Measurements from ENCODE around the gene MED16.

Gene MED16

GRCh38 chr19:835210-835810, 57.7 kb downstream of the MED16 start:
- TF ChIP-seq, protein P1, sequence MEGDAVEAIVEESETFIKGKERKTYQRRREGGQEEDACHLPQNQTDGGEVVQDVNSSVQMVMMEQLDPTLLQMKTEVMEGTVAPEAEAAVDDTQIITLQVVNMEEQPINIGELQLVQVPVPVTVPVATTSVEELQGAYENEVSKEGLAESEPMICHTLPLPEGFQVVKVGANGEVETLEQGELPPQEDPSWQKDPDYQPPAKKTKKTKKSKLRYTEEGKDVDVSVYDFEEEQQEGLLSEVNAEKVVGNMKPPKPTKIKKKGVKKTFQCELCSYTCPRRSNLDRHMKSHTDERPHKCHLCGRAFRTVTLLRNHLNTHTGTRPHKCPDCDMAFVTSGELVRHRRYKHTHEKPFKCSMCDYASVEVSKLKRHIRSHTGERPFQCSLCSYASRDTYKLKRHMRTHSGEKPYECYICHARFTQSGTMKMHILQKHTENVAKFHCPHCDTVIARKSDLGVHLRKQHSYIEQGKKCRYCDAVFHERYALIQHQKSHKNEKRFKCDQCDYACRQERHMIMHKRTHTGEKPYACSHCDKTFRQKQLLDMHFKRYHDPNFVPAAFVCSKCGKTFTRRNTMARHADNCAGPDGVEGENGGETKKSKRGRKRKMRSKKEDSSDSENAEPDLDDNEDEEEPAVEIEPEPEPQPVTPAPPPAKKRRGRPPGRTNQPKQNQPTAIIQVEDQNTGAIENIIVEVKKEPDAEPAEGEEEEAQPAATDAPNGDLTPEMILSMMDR (IDR thresholded peaks at IDR 0.05): no peak
- Histone ChIP-seq H3K27ac (no peak overlapping the region), H3K4me3 (no peak overlapping the region)
- DNase-seq (ENCODE audit: low spot score): no peak

DNA sequence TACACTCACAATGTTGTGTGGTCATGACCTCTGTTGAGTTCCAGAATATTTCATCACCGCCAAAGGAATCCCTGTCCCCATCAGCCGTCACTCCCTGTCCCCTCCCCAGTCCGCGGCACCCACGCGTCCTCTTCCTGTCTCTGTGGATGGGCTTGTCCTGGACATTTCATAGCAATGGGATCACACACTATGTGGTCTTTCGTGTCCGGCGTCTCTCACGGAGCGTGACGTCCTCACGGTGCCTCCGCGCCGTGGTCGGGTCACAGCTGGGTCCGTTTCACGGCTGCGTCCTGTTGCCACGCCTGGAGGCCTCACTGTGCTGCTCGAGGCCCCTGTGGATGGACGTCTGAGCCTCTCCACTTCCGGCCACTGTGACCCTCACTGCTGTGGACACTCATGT, 58.8 kb downstream of the MED16 start:
- DNase-seq (ENCODE audit: low spot score): no peak
- Histone ChIP-seq H3K27ac (no peak overlapping the region), H3K4me3 (no peak overlapping the region)
- TF ChIP-seq, protein P1 (IDR thresholded peaks at IDR 0.05): no peak

DNA sequence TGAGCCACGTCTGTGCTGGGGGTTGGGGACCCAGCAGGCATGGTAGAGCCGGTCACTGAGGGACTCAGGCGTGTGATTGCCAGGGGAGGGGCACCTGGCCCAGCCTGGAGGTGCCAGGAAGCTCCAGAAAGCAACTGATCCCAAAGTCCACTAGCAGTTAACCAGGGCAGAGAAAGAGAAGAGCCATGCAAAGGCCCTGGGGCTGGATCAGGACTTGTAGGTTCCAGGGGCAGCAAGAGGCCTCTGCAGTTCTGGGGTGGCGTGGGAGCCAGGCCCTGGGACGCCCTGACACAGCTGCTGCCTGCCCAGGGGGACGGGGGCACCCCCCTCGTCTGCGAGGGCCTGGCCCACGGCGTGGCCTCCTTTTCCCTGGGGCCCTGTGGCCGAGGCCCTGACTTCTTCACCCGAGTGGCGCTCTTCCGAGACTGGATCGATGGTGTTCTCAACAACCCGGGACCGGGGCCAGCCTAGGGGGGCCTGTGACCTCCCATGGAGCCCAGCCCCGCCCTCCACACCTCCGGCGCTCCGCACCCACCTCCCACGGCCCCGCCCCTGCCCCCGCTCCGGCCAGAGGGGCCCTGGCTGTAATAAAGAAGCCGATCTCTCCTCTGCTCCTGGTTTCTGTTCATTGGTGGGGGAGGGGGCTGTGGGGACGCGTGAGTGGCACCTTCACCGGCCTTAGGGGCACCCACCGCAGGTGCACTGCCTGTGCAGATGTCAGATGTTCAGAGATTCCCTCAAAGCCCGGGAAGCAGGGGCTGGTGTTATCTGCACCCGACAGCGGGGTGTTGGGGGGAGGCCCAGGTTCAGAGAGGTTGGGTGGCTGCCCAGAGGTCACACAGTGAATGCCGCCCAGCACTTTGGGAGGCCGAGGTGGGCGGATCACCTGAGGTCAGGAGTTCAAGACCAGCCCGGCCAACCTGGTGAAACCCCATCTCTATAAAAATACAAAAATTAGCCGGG, 61.3 kb downstream of the MED16 start:
- TF ChIP-seq, protein P1 (IDR thresholded peaks at IDR 0.05): no peak
- DNase-seq (ENCODE audit: low spot score): no peak
- no peak overlapping the region for H3K27ac ChIP-seq
- H3K4me3 ChIP-seq: no peak overlapping the region

DNA sequence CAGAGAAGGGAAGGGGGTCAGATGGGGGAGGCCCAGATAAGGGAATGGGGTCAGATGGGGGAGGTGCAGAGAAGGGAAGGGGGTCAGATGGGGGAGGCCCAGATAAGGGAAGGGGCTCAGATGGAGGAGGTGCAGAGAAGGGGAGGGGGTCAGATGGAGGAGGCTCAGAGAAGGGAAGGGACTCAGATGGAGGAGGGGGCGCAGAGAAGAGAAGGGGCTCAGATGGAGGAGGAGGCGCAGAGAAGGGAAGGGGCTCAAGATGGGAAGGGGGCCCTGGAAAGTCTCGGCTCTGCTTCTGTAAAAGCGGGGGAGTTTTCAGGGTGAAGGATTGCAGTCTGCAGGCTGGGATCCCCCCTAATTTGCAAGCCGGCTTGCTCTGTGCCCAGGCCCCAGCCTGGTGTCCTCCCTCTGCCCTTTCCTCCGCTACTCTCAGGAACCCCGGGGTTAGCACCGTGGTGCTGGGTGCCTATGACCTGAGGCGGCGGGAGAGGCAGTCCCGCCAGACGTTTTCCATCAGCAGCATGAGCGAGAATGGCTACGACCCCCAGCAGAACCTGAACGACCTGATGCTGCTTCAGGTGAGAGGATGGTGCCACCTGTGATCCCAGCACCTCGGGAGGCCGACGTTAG, 63.7 kb downstream of the MED16 start:
- no peak for DNase-seq (ENCODE audit: low spot score)
- TF ChIP-seq, protein P1 (IDR thresholded peaks at IDR 0.05): no peak
- H3K27ac ChIP-seq: no peak overlapping the region
- no peak overlapping the region for H3K4me3 ChIP-seq

DNA sequence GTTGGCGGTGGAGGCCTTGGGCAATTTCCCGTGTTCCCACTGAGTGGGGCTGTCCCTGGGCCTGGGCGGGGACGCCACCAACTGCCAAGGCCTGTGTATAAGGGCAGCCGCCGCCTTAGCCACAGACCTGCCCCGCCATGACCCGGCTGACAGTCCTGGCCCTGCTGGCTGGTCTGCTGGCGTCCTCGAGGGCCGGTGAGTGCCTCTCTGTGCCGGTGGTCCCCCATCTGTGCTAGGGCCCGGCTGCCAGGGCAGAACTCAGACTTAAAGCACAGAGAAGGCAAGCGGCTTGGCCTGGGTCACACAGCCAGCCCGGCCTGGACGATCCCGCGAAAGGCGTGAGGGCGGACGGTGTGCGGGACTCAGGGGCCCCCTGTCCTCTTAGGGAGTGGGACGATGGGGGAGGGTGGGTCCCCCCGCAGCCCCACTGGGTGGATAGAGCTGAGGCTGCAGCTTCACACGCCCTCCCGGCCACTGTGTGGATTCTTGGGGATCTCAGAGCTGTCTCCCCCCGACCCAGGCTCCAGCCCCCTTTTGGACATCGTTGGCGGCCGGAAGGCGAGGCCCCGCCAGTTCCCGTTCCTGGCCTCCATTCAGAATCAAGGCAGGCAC, 65.2 kb downstream of the MED16 start, which contains the start of gene AZU1:
AZU1 (plus strand) TSS at position 128 of the 612 bp plus-strand sequence; CDS start at position 138, 10 bp downstream.
- H3K27ac ChIP-seq: no peak within 1 kb of the TSS
- no peak for DNase-seq (ENCODE audit: low spot score)
- no peak within 1 kb of the TSS for H3K4me3 ChIP-seq
- TF ChIP-seq, protein P1 (IDR thresholded peaks at IDR 0.05): no peak

DNA sequence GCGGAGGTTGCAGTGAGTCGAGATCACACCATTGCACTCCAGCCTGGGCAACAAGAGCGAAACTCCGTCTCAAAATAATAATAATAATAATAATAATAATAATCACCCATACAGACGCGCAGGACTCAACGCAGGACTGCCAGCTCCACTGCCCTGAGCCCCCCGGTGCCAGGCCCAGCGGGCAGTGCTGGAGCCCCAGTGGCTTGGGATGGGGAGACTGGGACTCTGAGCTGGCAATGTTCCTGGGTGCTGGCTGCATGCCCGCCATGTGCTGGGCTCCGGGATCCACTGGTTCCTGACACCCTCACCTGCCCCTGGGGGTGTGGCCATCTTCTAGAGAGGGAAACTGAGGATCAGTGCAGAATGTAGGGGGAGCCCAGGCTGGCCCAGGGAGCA, 65.7 kb downstream of the MED16 start:
- Histone ChIP-seq H3K27ac (no peak overlapping the region), H3K4me3 (no peak overlapping the region)
- DNase-seq (ENCODE audit: low spot score): no peak
- TF ChIP-seq, protein P1 (IDR thresholded peaks at IDR 0.05): no peak
